ENCODE data around the gene SEPHS1.
"Not testable (repeated sequence)": the region's sequence is repeated elsewhere in the genome, so short reads cannot be mapped to it uniquely, and the experiment has no call there.

Gene SEPHS1

GRCh38 chr10:13360587-13360986, 12.5 kb upstream of the SEPHS1 start:
- no peak for DNase-seq (ENCODE audit: low spot score)

- no peak for DNase-seq (ENCODE audit: low spot score)
These were observed 8.3 kb upstream of the SEPHS1 start for GRCh38 chr10:13356392-13356791.

GRCh38 chr10:13354783-13355182, 6.7 kb upstream of the SEPHS1 start:
- no peak for DNase-seq (ENCODE audit: low spot score)

GRCh38 chr10:13352519-13352918, 4.4 kb upstream of the SEPHS1 start:
- no peak for DNase-seq (ENCODE audit: low spot score)

- DNase-seq (ENCODE audit: low spot score): no peak
These were observed 3.3 kb upstream of the SEPHS1 start for GRCh38 chr10:13351340-13351915.

- peak; percentile 72 for DNase-seq (ENCODE audit: low spot score)
These were observed 1.6 kb upstream of the SEPHS1 start for GRCh38 chr10:13349463-13350274.

GRCh38 chr10:13347500-13348156, 465 bp downstream of the SEPHS1 start:
- peak; percentile 86 for DNase-seq (ENCODE audit: low spot score)

GRCh38 chr10:13347043-13347499, 1.0 kb downstream of the SEPHS1 start:
- no peak for DNase-seq (ENCODE audit: low spot score)

GRCh38 chr10:13346283-13347042, 1.6 kb downstream of the SEPHS1 start:
- peak; percentile 69 for DNase-seq (ENCODE audit: low spot score)

- DNase-seq (ENCODE audit: low spot score): no peak
These were observed 7.3 kb downstream of the SEPHS1 start for GRCh38 chr10:13340626-13341376.

GRCh38 chr10:13340068-13340467, 8.0 kb downstream of the SEPHS1 start:
- no peak for DNase-seq (ENCODE audit: low spot score)

GRCh38 chr10:13338390-13339110, 9.5 kb downstream of the SEPHS1 start:
- DNase-seq (ENCODE audit: low spot score): no peak

GRCh38 chr10:13337827-13338196, 10.3 kb downstream of the SEPHS1 start:
- DNase-seq (ENCODE audit: low spot score): no peak

- no peak for DNase-seq (ENCODE audit: low spot score)
These were observed 10.8 kb downstream of the SEPHS1 start for GRCh38 chr10:13337128-13337826.

GRCh38 chr10:13335881-13336280, 12.2 kb downstream of the SEPHS1 start:
- DNase-seq (ENCODE audit: low spot score): no peak

GRCh38 chr10:13334556-13334955, 13.5 kb downstream of the SEPHS1 start:
- DNase-seq (ENCODE audit: low spot score): no peak

GRCh38 chr10:13331646-13332045, 16.4 kb downstream of the SEPHS1 start:
- no peak for DNase-seq (ENCODE audit: low spot score)

GRCh38 chr10:13330980-13331379, 17.1 kb downstream of the SEPHS1 start:
- DNase-seq (ENCODE audit: low spot score): not testable (repeated sequence)

GRCh38 chr10:13329565-13329964, 18.5 kb downstream of the SEPHS1 start:
- no peak for DNase-seq (ENCODE audit: low spot score)

- DNase-seq (ENCODE audit: low spot score): no peak
These were observed 19.5 kb downstream of the SEPHS1 start for GRCh38 chr10:13328613-13329012.
